Measurements from ENCODE around the gene TADA3.

DNA sequence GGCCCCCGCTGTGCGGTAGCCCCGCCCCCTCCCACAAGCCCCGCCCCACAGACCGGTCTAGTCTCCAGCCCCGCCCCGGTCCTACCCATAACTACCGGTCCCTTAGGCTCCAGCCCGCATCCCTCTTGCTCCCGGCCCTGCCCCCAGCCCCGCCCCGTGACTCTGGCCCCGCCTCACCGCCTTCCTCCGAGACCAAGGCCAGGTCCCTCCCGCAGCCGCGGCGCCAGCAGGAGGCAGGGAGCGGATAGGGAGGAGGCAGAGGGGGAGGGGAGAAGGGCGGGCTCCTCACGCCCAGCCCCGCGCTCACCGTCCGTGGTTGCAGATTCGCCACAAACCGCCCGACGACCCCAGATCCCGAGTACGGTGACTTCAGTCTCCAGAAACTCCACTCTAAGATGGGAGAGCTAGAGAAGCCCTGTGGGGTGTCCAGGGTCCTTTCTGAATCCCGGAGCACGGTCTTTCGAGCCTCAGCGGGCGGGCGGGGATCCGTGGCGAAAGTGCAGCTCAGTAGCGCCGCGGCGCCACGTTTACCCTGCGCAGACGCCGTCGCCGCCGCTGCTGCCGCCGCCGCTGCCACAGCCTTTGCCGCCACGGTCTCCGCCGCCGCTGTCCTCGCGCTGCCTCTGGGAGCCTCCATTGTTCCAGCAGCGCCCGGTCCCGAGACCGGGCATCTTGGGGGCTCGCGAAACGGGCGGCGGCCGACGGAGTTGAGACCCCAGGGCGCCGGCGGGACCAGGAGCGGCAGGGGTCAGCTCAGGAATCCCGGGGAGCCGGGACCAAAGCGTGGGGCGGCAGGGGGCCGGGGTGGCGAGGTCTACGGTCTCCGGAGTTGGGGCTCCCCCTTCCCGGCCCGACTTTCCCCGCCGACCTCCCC is 60.8 kb downstream of the TADA3 start, which contains the start of gene BRPF1:
- TF ChIP-seq SIN3A (IDR thresholded peaks at IDR 0.05; ENCODE audit: borderline replicate concordance, insufficient read depth, low read length) (no peak), POLR2AphosphoS5 (IDR thresholded peaks at IDR 0.05; ENCODE audit: low read depth, low read length) (peak; percentile 70)
- TF ChIP-seq, protein P1, sequence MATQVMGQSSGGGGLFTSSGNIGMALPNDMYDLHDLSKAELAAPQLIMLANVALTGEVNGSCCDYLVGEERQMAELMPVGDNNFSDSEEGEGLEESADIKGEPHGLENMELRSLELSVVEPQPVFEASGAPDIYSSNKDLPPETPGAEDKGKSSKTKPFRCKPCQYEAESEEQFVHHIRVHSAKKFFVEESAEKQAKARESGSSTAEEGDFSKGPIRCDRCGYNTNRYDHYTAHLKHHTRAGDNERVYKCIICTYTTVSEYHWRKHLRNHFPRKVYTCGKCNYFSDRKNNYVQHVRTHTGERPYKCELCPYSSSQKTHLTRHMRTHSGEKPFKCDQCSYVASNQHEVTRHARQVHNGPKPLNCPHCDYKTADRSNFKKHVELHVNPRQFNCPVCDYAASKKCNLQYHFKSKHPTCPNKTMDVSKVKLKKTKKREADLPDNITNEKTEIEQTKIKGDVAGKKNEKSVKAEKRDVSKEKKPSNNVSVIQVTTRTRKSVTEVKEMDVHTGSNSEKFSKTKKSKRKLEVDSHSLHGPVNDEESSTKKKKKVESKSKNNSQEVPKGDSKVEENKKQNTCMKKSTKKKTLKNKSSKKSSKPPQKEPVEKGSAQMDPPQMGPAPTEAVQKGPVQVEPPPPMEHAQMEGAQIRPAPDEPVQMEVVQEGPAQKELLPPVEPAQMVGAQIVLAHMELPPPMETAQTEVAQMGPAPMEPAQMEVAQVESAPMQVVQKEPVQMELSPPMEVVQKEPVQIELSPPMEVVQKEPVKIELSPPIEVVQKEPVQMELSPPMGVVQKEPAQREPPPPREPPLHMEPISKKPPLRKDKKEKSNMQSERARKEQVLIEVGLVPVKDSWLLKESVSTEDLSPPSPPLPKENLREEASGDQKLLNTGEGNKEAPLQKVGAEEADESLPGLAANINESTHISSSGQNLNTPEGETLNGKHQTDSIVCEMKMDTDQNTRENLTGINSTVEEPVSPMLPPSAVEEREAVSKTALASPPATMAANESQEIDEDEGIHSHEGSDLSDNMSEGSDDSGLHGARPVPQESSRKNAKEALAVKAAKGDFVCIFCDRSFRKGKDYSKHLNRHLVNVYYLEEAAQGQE (IDR thresholded peaks at IDR 0.05; ENCODE audit: insufficient read depth in 1 of 2, low read depth in 2 of 2, low read length in 2 of 2), result no peak

Data from PFSK-1 (cell line).